Fibroblast of the aortic adventitia (primary cell): Measurements from ENCODE around the gene ZNF521. TPM values are rescaled to one million over a fixed set of nuclear protein-coding genes. Genes with fewer than 3 reads are reported as not detected.

Experiments used
- DNase-seq: peaks from one replicate; pipeline ENCODE4 v3.0.0-alpha.2; 2010; ENCODE audit warnings: low read depth
- H3K4me3 ChIP-seq: 2 replicates; pipeline ENCODE4 v1.5.1; 2011; ENCODE audit warnings: low read depth, mild to moderate bottlenecking, control low read depth, low read length, moderate library complexity
- total RNA-seq: library from RNA; depleted of rRNA; stranded (reverse); fragments of >200 nt; gene quantifications from 2 replicates; pipeline ENCODE4 v1.2.3, GENCODE V29; 2012; ENCODE audit warnings: low replicate concordance
- TF ChIP-seq, protein P1 (sequence below): IDR thresholded peaks from 2 replicates; pipeline ENCODE4 v1.5.1; 2011; ENCODE audit warnings: mild to moderate bottlenecking, low read length, control low read depth, inconsistent platforms; ENCODE audit not compliant: insufficient read depth

ZNF521 gene
- total RNA-seq, 1 donor: 35.7 TPM

DNA sequence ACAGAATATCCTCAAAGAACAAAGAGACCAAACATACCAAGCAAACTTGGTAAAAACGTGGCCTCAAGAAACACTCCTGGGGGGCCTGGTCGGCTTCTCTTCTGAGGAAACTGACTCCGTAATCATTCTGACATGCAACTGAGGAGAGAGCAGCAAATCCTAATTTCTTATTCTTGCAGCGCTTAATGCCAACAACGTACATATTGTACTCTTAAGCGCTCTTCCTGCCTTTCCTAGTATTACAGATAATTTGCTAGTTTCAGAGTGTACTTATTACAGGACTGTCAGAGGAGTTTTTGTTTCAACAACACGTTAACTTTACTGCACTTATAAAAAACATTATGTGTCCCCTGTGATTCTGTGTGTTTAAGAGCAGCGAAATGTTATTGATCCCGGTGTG lies 64.9 kb downstream of the ZNF521 start:
- TF ChIP-seq, protein P1, sequence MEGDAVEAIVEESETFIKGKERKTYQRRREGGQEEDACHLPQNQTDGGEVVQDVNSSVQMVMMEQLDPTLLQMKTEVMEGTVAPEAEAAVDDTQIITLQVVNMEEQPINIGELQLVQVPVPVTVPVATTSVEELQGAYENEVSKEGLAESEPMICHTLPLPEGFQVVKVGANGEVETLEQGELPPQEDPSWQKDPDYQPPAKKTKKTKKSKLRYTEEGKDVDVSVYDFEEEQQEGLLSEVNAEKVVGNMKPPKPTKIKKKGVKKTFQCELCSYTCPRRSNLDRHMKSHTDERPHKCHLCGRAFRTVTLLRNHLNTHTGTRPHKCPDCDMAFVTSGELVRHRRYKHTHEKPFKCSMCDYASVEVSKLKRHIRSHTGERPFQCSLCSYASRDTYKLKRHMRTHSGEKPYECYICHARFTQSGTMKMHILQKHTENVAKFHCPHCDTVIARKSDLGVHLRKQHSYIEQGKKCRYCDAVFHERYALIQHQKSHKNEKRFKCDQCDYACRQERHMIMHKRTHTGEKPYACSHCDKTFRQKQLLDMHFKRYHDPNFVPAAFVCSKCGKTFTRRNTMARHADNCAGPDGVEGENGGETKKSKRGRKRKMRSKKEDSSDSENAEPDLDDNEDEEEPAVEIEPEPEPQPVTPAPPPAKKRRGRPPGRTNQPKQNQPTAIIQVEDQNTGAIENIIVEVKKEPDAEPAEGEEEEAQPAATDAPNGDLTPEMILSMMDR: no peak
- DNase-seq: no peak
- no peak overlapping the region for H3K4me3 ChIP-seq

DNA sequence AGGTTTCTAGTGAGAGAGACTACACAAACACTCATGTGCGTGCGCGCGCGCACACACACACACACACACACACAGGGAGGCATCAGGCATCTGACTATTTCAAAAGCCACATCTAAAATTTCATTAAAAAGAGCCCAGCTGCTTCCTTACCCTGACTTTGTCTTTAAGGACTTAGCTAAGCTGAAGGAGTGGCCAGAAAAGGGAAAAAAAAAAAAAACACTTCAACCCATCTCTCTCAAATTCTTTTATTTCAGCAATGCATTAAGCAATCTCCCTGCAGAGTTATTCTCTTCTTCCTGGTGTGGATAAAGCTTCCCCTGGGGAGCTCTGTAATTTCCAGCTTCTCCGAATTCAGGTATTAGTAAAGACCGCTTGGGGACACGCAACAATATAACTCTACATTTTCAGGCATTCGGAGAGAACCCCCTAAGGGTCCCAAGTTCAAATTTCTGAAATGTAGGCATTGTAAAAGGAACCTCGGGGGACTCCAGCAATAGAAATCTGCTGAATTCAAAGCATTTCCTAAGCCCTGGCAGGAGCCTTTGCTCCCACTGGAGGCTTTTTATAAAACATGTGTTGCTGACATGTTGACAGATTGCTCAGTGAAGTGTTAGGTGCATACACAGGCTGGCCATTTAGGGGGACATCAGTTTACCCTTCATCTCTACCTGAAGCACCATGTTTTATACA lies 67.0 kb downstream of the ZNF521 start:
- TF ChIP-seq, protein P1: no peak
- peak; percentile 79 for DNase-seq
- H3K4me3 ChIP-seq: no peak overlapping the region

GRCh38 chr18:25284281-25284680 lies 67.7 kb downstream of the ZNF521 start:
- TF ChIP-seq, protein P1: no peak
- DNase-seq: peak; percentile 55
- H3K4me3 ChIP-seq: peak overlapping the region; percentile 14

GRCh38 chr18:25283781-25284180 lies 68.2 kb downstream of the ZNF521 start:
- H3K4me3 ChIP-seq: no peak overlapping the region
- TF ChIP-seq, protein P1: no peak
- DNase-seq: peak; percentile 31

DNA sequence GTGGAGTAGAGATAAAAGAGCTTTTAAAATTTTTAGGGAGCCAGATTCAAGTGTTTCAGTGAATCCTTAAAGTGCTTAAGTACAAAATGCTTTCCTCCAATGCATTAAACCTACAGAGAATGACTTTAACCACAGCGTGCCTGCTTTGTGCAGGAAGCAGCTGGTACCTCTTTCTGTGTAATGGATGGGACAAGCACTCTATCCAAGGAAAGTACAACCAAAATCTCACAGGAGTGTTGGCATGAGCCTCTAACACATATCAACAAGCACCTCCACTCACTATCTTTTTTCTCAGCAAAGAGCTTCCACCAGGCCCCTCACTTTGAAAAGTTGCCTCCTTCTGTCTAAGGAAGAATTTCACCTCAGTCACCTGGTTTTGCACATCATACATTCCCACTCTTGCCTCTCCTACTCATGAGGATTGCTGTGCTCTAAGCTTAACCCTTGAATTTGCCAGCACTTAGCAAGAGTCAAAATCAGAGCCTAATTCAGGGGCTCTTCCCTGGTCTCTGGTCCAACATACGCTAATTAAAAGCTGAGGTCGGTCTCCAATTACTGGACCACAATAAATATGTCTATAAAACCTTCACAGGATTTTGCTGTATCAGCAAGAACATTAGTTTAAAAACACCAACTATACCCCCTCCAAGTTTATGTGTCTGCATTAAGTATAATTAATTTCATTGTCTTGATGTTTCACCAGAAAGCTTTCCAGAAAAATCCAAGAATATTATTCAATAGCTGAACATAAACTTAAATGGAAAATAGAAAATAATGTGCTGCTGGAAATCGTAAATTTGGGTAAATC lies 68.9 kb downstream of the ZNF521 start:
- DNase-seq: no peak
- TF ChIP-seq, protein P1: no peak
- H3K4me3 ChIP-seq: no peak overlapping the region

DNA sequence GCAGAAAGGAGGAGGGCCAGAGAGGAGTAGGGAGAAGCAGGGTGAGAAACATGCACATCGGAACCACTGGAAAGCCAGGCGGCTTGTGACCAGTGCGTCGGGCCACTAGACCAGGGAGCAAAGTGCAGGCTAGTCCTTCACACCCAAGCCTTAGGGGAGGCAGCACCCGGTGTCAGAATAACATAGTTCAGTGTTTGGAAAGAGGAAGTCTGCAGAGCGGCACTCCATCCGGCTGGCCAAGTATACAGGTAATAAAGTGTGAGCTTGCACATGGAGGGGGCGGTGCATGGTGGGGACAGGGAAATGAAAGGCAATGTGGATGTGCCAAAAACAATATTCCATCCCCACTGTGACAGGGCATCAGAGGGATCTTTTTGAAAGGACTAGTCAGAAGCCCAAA lies 69.7 kb downstream of the ZNF521 start:
- no peak for DNase-seq
- TF ChIP-seq, protein P1: no peak
- H3K4me3 ChIP-seq: no peak overlapping the region
